Neural crest cell (in vitro differentiated cells): ENCODE data around the gene KCNMB2. TPM values are rescaled to one million over a fixed set of nuclear protein-coding genes. Genes with fewer than 3 reads are reported as not detected.

Experiments used
- DNase-seq: peaks from one replicate; pipeline ENCODE4 v3.0.0; 2021; ENCODE audit warnings: low read depth, mixed read lengths, low spot score
- H3K27ac Mint-ChIP-seq: one replicate; pipeline ENCODE4 v1.8.0; 2021; ENCODE audit warnings: mild to moderate bottlenecking, mixed read lengths; ENCODE audit not compliant: unreplicated experiment
- H3K27me3 Mint-ChIP-seq: 2 replicates; pipeline ENCODE4 v1.8.0; 2021; ENCODE audit warnings: low read depth, mild to moderate bottlenecking, mixed read lengths
- H3K36me3 Mint-ChIP-seq: 2 replicates; pipeline ENCODE4 v1.8.0; 2021; ENCODE audit warnings: low read depth, mild to moderate bottlenecking, mixed read lengths
- H3K4me1 Mint-ChIP-seq: 2 replicates; pipeline ENCODE4 v1.8.0; 2021; ENCODE audit warnings: mixed read lengths
- H3K4me3 Mint-ChIP-seq: one replicate; pipeline ENCODE4 v1.8.0; 2021; ENCODE audit warnings: mild to moderate bottlenecking, mixed read lengths
- H3K9me3 Mint-ChIP-seq: 2 replicates; pipeline ENCODE4 v1.8.0; 2021; ENCODE audit warnings: mixed read lengths
- total RNA-seq: library from RNA; stranded (reverse); gene quantifications from 2 replicates; pipeline ENCODE4 v1.2.1, GENCODE V29; 2021
- TF ChIP-seq, protein P1 (sequence below): fragments of 200-600 bp; sonication (generic); conservative IDR thresholded peaks from 2 replicates; pipeline ENCODE4 v1.5.0; 2021; ENCODE audit warnings: antibody characterized with exemption, mild to moderate bottlenecking

The KCNMB2 gene
- total RNA-seq, 1 donor from 2014 or later, result 0.84 TPM

DNA sequence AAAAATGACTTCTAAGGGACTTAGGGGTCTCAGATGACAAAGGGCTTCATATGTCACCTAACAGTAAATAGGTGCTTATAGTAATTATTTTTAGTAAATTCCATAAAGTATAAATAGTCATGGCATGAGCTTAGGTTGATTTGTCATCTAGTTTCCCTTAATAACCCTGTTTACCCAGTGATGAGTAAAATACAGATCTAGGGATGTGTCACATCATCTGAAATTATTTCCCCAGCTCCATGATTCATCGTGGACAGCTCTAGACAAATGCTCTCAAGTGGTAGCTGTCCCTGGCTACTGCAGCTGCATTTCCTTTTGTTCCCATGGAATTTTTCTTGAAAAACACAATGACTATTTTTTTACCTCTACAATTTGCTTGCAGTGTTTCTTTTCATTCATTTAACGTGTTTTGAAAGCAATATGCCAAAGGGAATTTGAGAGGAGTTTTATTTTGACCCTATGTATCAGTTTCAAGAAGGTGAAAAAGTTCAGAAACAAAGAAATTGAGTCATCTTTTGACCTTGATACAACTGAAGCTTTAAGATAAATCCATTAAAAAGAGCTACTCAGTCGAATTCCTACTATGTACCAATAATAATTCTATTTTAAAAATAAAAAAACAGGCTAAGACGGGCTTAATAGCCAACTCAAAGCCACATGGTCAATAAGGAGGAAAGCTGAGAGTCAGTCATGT lies 241.6 kb downstream of the KCNMB2 start:
- no peak overlapping the region for H3K27ac Mint-ChIP-seq
- peaks cover 2% of the 10 kb centered on the region for H3K36me3 Mint-ChIP-seq
- H3K27me3 Mint-ChIP-seq, result no peaks in the 10 kb centered on the region
- DNase-seq, result no peak
- H3K9me3 Mint-ChIP-seq, result no peaks in the 10 kb centered on the region
- TF ChIP-seq, protein P1, sequence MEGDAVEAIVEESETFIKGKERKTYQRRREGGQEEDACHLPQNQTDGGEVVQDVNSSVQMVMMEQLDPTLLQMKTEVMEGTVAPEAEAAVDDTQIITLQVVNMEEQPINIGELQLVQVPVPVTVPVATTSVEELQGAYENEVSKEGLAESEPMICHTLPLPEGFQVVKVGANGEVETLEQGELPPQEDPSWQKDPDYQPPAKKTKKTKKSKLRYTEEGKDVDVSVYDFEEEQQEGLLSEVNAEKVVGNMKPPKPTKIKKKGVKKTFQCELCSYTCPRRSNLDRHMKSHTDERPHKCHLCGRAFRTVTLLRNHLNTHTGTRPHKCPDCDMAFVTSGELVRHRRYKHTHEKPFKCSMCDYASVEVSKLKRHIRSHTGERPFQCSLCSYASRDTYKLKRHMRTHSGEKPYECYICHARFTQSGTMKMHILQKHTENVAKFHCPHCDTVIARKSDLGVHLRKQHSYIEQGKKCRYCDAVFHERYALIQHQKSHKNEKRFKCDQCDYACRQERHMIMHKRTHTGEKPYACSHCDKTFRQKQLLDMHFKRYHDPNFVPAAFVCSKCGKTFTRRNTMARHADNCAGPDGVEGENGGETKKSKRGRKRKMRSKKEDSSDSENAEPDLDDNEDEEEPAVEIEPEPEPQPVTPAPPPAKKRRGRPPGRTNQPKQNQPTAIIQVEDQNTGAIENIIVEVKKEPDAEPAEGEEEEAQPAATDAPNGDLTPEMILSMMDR, result no peak
- no peaks in the 10 kb centered on the region for H3K4me1 Mint-ChIP-seq
- no peak overlapping the region for H3K4me3 Mint-ChIP-seq

DNA sequence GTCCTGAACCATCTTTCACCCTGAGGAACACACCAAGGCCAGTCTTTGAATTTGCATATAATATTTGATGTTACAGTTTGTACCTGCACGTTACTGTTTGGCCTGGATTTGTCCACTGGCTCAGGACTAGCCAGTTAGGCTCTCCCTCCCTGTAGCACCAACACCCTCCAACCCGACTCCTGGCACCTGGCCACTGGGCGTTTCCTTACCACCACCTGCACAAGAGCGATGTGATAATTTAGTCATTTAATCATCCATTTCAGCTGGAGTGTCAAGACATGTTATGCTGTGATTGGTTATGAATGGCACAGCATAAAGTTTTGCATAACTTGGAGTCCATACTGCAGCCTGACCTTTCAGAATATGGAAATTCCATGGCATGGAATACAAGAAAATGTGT lies 242.4 kb downstream of the KCNMB2 start:
- TF ChIP-seq, protein P1, result no peak
- Mint-ChIP-seq H3K36me3 (peaks cover 2% of the 10 kb centered on the region), H3K4me1 (no peaks in the 10 kb centered on the region), H3K9me3 (no peaks in the 10 kb centered on the region), H3K27me3 (no peaks in the 10 kb centered on the region), H3K4me3 (no peak overlapping the region), H3K27ac (no peak overlapping the region)
- DNase-seq, result no peak

- peaks cover 2% of the 10 kb centered on the region for H3K36me3 Mint-ChIP-seq
- H3K4me3 Mint-ChIP-seq, result no peak overlapping the region
- H3K9me3 Mint-ChIP-seq, result peaks cover 2% of the 10 kb centered on the region
- no peak overlapping the region for H3K27ac Mint-ChIP-seq
- DNase-seq, result no peak
- H3K4me1 Mint-ChIP-seq, result peaks cover 21% of the 10 kb centered on the region
- H3K27me3 Mint-ChIP-seq, result no peaks in the 10 kb centered on the region
- TF ChIP-seq, protein P1, result no peak
Measured at GRCh38 chr3:178785961-178786360, 249.7 kb downstream of the KCNMB2 start.

GRCh38 chr3:178787960-178788359 lies 251.7 kb downstream of the KCNMB2 start:
- peaks cover 6% of the 10 kb centered on the region for H3K36me3 Mint-ChIP-seq
- peaks cover 6% of the 10 kb centered on the region for H3K9me3 Mint-ChIP-seq
- DNase-seq, result no peak
- H3K4me3 Mint-ChIP-seq, result no peak overlapping the region
- peaks cover 21% of the 10 kb centered on the region for H3K4me1 Mint-ChIP-seq
- H3K27me3 Mint-ChIP-seq, result no peaks in the 10 kb centered on the region
- TF ChIP-seq, protein P1, result no peak
- H3K27ac Mint-ChIP-seq, result no peak overlapping the region

- H3K27ac Mint-ChIP-seq, result no peak overlapping the region
- H3K4me3 Mint-ChIP-seq, result no peak overlapping the region
- peaks cover 18% of the 10 kb centered on the region for H3K9me3 Mint-ChIP-seq
- no peaks in the 10 kb centered on the region for H3K4me1 Mint-ChIP-seq
- H3K36me3 Mint-ChIP-seq, result peaks cover 12% of the 10 kb centered on the region
- DNase-seq, result no peak
- TF ChIP-seq, protein P1, result no peak
- H3K27me3 Mint-ChIP-seq, result no peaks in the 10 kb centered on the region
Measured at GRCh38 chr3:178794711-178795110, 258.5 kb downstream of the KCNMB2 start.
